ENCODE results near the gene ERBB3.

Gene ERBB3

DNA sequence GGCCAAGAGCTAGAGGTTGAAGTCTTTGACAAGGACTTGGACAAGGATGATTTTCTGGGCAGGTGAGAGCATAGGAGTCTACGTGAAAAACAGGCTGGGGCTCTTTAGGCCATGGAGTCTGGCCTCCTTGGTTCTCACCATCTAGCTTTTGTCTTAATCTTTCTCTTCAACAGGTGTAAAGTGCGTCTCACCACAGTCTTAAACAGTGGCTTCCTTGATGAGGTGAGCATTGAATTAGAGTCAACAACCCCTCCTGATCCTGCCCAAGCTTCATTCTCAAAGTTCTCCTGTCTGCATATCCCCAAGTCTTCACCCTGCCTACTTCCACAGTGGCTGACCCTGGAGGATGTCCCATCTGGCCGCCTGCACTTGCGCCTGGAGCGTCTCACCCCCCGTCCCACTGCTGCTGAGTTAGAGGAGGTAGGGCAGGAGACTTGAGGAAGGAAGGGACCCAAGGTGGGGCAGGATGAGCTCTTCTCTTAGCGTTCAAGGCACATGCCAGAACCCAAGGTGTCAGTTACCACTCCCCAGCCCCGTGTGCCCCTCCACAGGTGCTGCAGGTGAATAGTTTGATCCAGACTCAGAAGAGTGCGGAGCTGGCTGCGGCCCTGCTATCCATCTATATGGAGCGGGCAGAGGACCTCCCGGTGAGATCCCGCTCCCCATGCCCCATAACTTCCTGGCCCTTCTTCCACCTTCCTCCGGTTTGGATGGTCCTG lies 58.0 kb downstream of the ERBB3 start:
- DNase-seq (ENCODE audit: low spot score), result no peak

DNA sequence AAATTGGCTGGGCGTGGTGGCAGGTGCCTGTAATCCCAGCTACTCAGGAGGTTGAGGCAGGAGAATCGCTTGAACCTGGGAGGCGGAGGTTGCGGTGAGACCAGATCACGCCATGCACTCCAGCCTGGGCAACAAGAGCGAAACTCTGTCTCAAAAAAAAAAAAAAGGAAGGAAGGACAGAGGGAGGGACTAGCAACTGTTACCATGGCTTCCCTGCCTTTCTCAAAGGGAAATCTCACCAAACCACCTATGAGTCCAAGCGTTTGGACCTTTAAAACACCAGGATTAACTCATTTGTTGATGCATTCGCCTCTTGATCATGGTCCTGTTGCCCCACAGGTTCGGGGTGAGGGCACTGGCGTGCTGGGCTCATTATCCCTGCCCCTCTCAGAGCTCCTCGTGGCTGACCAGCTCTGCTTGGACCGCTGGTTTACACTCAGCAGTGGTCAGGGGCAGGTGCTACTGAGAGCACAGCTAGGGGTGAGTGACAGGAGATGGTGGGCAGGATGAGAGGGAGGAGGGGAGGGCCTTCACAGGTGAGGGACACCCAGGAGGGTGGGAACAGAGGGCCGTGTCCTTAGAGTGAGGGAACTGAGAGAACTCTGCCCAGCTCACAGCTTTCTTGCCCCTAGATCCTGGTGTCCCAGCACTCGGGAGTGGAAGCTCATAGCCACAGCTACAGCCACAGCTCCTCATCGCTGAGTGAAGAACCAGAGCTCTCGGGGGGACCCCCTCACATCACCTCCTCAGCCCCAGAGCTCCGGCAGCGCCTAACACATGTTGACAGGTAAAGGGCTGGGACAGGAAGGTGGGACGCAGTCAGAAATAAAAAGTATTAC lies 62.2 kb downstream of the ERBB3 start:
- DNase-seq (ENCODE audit: low spot score), result no peak

DNA sequence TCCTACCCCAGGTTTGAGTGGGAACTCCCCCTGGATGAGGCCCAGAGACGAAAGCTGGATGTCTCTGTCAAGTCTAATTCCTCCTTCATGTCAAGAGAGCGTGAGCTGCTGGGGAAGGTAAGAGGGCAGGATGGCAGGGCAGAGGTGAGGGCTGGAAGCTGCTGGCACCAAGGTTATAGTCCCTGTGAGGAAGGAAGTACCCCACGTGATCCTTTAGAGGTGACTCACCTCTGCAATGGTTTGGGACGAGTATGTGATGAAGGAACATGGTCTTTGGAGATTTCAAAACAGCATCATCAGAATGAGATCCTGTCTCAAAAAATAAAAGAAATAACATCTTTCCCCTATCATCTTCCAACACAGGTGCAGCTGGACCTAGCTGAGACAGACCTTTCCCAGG lies 63.3 kb downstream of the ERBB3 start:
- no peak for DNase-seq (ENCODE audit: low spot score)

DNA sequence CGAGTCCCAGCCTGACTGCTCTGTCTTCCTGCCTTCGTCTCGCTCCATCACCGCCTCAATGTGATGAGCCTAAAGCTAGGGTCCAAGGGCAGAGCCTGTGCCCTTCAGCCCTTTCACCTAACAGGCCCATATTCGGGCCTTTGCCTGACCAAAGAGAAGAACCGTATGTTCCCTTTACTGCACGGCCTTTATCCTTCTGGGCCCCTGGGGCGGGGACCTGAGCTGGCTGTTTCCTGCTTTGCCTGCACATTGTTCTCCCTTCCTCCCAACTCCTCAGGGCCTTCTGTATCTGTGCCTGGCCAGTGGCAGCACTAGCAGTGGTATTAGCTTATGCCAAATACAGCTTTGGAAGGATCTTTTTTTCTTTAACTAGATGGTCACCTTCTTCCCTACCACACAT lies 63.9 kb downstream of the ERBB3 start:
- no peak for DNase-seq (ENCODE audit: low spot score)

DNA sequence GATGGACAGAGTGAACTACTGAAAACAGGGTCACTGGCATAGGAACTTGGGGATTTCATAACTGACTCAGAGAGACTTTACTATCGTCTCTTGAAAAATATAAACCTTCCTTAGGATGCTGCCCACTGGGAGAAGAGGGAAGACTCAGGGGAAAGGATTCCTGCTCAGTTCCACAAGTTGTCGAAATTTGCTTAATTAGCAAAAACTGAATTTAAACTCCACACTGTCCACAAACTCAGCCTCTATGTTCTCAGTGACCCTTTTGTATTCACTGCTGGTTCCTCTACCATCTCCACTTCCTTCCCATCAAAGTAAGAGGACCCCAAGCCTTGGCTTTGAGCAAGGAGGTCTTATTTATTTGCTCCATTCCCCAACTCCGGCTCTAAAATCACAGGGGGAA lies 65.3 kb downstream of the ERBB3 start:
- DNase-seq (ENCODE audit: low spot score), result no peak

DNA sequence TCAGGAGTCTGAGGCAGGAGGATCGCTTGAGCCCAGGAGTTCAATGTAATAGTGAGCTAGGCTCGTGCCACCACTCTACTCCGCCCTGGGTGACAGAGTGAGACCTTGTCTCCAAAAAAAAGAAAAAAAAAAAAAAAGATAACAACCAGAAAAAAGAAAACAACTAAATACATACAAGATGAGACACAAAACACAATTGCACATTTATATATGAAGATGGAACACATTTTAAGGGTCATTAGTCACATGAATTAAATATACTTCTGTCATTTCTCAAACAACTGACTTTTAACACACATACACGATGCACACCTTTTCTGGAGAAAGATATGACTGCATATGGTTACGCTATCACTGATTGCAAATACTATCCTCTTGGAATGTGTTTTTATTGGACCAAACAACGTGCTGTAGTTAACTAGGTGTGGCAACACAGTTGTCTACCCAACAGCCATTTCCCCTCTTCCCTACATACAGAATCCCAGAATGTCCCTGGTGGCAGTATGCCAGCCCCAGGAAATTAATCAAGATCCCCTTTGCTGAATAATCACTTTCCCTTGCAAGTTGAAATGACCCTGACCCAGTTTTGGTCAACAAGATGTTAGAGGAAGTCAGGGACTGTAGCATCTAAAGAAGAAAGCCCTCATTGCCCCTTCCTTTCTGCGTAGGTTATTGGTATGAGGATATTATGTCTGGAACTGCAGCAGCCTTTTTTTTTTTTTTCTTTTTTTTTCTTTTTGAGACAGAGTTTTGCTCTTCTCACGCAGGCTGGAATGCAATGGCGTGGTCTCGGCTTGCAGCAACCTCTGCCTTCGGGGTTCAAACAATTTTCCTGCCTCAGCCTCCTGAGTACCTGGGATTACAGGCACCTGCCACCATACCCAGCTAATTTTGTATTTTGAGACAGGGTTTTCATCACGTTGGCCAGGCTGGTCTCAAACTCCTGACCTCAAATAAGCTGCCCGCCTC lies 66.8 kb downstream of the ERBB3 start:
- DNase-seq (ENCODE audit: low spot score), result no peak

DNA sequence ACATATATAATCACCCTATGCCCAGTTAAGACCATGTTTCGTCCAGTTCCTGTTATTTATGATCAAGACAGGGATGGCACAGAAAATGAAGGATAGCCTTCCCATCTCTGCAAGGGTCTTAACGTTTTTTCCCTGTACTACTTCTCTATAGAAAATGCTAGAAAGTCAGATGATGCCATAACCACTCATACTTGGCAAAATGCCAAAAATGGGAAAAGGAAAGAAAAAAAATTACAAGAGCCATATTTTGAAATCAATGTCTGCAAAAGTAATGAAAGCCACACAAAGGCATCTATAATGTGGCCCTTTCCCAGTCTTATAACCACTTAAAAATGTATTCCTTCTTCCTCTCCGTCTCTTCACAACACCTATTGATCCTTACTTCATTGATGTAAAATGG lies 70.6 kb downstream of the ERBB3 start:
- DNase-seq (ENCODE audit: low spot score), result no peak

DNA sequence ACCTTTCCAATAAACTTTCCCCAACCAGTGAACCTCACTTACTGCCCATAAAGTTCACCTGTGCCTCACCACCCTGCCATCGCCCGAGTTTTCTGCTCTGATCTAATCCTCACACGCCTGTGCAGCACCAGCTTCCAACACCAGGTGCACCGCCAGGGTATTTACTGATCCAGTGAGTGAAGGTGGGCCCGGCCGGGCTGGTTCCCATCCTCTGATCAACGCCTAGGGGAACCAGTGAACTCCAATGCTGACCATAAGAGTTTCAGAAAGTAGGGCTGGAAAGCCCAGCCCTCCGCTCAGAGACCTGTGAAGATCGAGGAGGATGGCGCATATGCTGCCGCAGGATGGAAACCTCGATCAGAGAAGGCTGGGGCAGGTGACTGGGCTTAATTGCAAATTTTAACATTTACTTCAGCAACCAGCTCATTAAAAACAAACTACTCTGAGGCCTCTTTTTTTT lies 71.7 kb downstream of the ERBB3 start:
- DNase-seq (ENCODE audit: low spot score), result no peak

DNA sequence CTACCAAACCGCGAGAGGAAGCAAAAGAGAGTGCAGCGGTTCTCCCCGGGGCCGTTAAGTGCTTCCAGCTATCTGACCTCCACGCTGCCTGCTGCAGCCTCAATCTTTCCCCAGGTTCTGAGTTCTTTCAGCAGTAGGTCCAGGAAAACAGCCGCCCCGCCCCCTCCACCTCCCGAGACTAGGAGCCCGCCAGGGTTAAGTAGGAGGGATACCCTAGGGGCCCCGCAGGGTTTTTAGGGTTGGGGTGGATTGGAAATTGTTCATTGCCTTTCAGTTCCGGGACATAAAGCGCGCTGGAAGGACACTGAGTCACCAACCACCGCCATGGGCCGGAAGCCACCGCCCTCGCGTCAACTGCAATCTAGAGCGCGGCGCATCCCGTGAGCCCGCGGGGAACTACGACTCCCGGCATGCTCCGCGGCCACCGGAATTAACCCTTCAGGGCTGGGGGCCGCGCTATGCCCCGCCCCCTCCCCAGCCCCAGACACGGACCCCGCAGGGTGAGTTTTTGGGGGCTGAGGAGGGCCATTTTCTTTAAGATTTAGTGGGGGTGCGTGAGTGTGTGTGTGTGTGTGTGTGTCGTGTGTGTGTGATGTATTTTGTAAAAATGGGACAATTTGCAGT lies 72.3 kb downstream of the ERBB3 start, which contains the start of gene MYL6B:
TSS of gene MYL6B (plus strand) at position 456 of the 624 bp plus-strand sequence. CDS start 1,332 bp downstream, outside the sequence.
- peak; percentile 91 for DNase-seq (ENCODE audit: low spot score)

All from putamen (tissue), 1 donor.